CD4-positive, alpha-beta T cell (primary cell): ENCODE data around the gene NOC4L. TPM values are rescaled to one million over a fixed set of nuclear protein-coding genes. Genes with fewer than 3 reads are reported as not detected.
"Not testable (repeated sequence)": the region's sequence is repeated elsewhere in the genome, so short reads cannot be mapped to it uniquely, and the experiment has no call there.

ENCODE experiments used
- ATAC-seq: fragments of 200-7000 bp; cut with Tn5 transposase; one replicate; pipeline ENCODE4 v1.10.0; 2022; ENCODE audit warnings: mild to moderate bottlenecking; ENCODE audit not compliant: poor library complexity
- CTCF ChIA-PET: fragments of 350-600 bp; sonication (Branson Sonifier 250); formaldehyde crosslinking; loops from one replicate; lab custom pipeline; 2021; ENCODE audit warnings: antibody characterized with exemption, inconsistent platforms; lab: Charles Lee
- POLR2A ChIA-PET: fragments of 350-600 bp; sonication (Branson Sonifier 250); formaldehyde crosslinking; loops from one replicate; lab custom pipeline; 2021; ENCODE audit warnings: antibody characterized with exemption, inconsistent platforms; lab: Charles Lee
- DNase-seq, 14 experiments: peaks; one replicate each; pipeline ENCODE4 v3.0.0-alpha.2; 2013 to 2020; ENCODE audit warnings: mixed read lengths in 2 of 14
- H3K27ac ChIP-seq, 2 donors: one replicate each; pipeline versions ENCODE4 v1.5.1 to v1.7.0; 2013; ENCODE audit warnings: low read length in 2 of 2, low read depth in 1 of 2, mild to moderate bottlenecking in 1 of 2
- H3K27me3 ChIP-seq, 2 experiments: 1 replicate in 1 of 2; 2 replicates in 1 of 2; pipeline versions ENCODE4 v1.6.1 to v1.7.0; 2013; ENCODE audit warnings: low read length in 2 of 2, control low read depth in 1 of 2, mild to moderate bottlenecking in 1 of 2, moderate library complexity in 1 of 2; ENCODE audit not compliant: insufficient read depth in 2 of 2, control insufficient read depth in 1 of 2
- H3K36me3 ChIP-seq: one replicate; pipeline ENCODE4 v1.6.1; 2013; ENCODE audit warnings: low read length, control low read depth; ENCODE audit not compliant: insufficient read depth
- H3K4me1 ChIP-seq: one replicate; pipeline ENCODE4 v1.6.1; 2013; ENCODE audit warnings: low read length, control low read depth; ENCODE audit not compliant: insufficient read depth
- H3K4me3 ChIP-seq: one replicate; pipeline ENCODE4 v1.5.1; 2013; ENCODE audit warnings: mild to moderate bottlenecking, low read length, moderate library complexity
- H3K9me3 ChIP-seq, 2 experiments: 1 replicate in 1 of 2; 2 replicates in 1 of 2; pipeline versions ENCODE4 v1.6.1 to v1.7.0; 2013; ENCODE audit warnings: low read length in 2 of 2, mild to moderate bottlenecking in 2 of 2, control low read depth in 1 of 2, moderate library complexity in 1 of 2; ENCODE audit not compliant: control insufficient read depth in 1 of 2, insufficient read depth in 1 of 2
- H3K27ac Mint-ChIP-seq: one replicate; pipeline ENCODE4 v1.8.0; 2020; ENCODE audit warnings: mixed read lengths
- H3K27me3 Mint-ChIP-seq: one replicate; pipeline ENCODE4 v1.8.0; 2021; ENCODE audit warnings: mixed read lengths
- H3K36me3 Mint-ChIP-seq: one replicate; pipeline ENCODE4 v1.8.0; 2021; ENCODE audit warnings: low read depth, mixed read lengths
- H3K4me1 Mint-ChIP-seq: one replicate; pipeline ENCODE4 v1.8.0; 2021; ENCODE audit warnings: low read depth, mixed read lengths
- H3K4me3 Mint-ChIP-seq: one replicate; pipeline ENCODE4 v1.8.0; 2020; ENCODE audit warnings: mild to moderate bottlenecking, mixed read lengths
- H3K9me3 Mint-ChIP-seq: one replicate; pipeline ENCODE4 v1.8.0; 2020; ENCODE audit warnings: mixed read lengths
- CTCF ChIP-seq: fragments of 200-600 bp; IDR thresholded peaks from one replicate; pipeline ENCODE4 v1.8.0; 2022; ENCODE audit warnings: antibody characterized with exemption, mild to moderate bottlenecking
- intact Hi-C, 2 experiments: fragments of 100-400 bp; cut with DNase I in 1 of 2; cut with micrococcal nuclease in 1 of 2; formaldehyde crosslinking; loops; one replicate each; pipeline versions ENCODE4 v1.15.1 to v1.9.0; 2023 to 2025; cut with DNase I, micrococcal nuclease
- total RNA-seq, 174 experiments: library from RNA in 2 of 174; stranded (reverse) in 2 of 174; gene quantifications; one replicate each; pipeline ENCODE4 v1.2.3 and lab custom pipeline; 2021 to 2026

Gene NOC4L
- total RNA-seq, 2 experiments from 2014 or later: 21.8 to 22.3 TPM

- TF ChIP-seq CTCF: no peak
- H3K27ac ChIP-seq: no peak overlapping the region
- H3K36me3 ChIP-seq: no peaks in the 10 kb centered on the region
- peaks cover 10 to 31% of the 10 kb centered on the region in 2 experiments for H3K9me3 ChIP-seq
- no peak overlapping the region for H3K4me3 ChIP-seq
- POLR2A ChIA-PET: no interaction called here
- intact Hi-C loops: no loop called here
- Mint-ChIP-seq H3K36me3 (peaks cover 4% of the 10 kb centered on the region), H3K4me3 (no peak overlapping the region), H3K27me3 (no peaks in the 10 kb centered on the region), H3K9me3 (peaks cover 2% of the 10 kb centered on the region), H3K4me1 (peaks cover 14% of the 10 kb centered on the region), H3K27ac (no peak overlapping the region)
- ATAC-seq (no peak), DNase-seq (no peak)
- CTCF ChIA-PET: interaction anchor here (0.6 to 1.9 kb wide), 2 partner anchors 9 to 41 kb away, joined by 3 to 8 read pairs; no protein-coding TSS in a partner anchor
- H3K4me1 ChIP-seq: peaks cover 13% of the 10 kb centered on the region
- no peaks in the 10 kb centered on the region for H3K27me3 ChIP-seq
Measured at GRCh38 chr12:132194556-132194955, 50.3 kb downstream of the NOC4L start.

- ATAC-seq, H3K4me3 Mint-ChIP-seq, H3K36me3 ChIP-seq, H3K27ac Mint-ChIP-seq, intact Hi-C loops, H3K9me3 Mint-ChIP-seq, H3K4me3 ChIP-seq, H3K27me3 Mint-ChIP-seq, H3K27ac ChIP-seq, DNase-seq, H3K27me3 ChIP-seq, H3K36me3 Mint-ChIP-seq, CTCF ChIA-PET, H3K4me1 Mint-ChIP-seq: not testable (repeated sequence)
- Histone ChIP-seq H3K9me3 (peaks cover 10 to 31% of the 10 kb centered on the region in 2 experiments), H3K4me1 (peaks cover 10% of the 10 kb centered on the region)
- POLR2A ChIA-PET: interaction anchor here (1.2 kb wide), 1 partner anchor 10 kb away, joined by 3 read pairs; no protein-coding TSS in a partner anchor
Measured at GRCh38 chr12:132195242-132195641, 51.0 kb downstream of the NOC4L start.

- CTCF ChIA-PET: interaction anchor here (0.7 kb wide), 1 partner anchor 42 kb away, joined by 3 read pairs; no protein-coding TSS in a partner anchor
- ATAC-seq (no peak), DNase-seq (no peak)
- TF ChIP-seq CTCF: no peak
- H3K9me3 ChIP-seq: peaks cover 10 to 31% of the 10 kb centered on the region in 2 experiments
- H3K27me3 Mint-ChIP-seq: no peaks in the 10 kb centered on the region
- H3K9me3 Mint-ChIP-seq: peaks cover 2% of the 10 kb centered on the region
- POLR2A ChIA-PET: interaction anchor here (1.2 kb wide), 1 partner anchor 11 kb away, joined by 3 read pairs; no protein-coding TSS in a partner anchor
- H3K4me1 Mint-ChIP-seq: no peaks in the 10 kb centered on the region
- peaks cover under 1% of the 10 kb centered on the region for H3K4me1 ChIP-seq
- H3K4me3 Mint-ChIP-seq: no peak overlapping the region
- H3K27ac Mint-ChIP-seq: no peak overlapping the region
- H3K4me3 ChIP-seq: no peak overlapping the region
- no peak overlapping the region for H3K27ac ChIP-seq
- intact Hi-C loops: no loop called here
- no peaks in the 10 kb centered on the region for H3K36me3 ChIP-seq
- H3K36me3 Mint-ChIP-seq: no peaks in the 10 kb centered on the region
- no peaks in the 10 kb centered on the region for H3K27me3 ChIP-seq
Measured at GRCh38 chr12:132196038-132196872, 52.0 kb downstream of the NOC4L start.
